GM19043 (cell line): ENCODE measurements around the gene ATP8A1.
"Not testable (repeated sequence)": the region's sequence is repeated elsewhere in the genome, so short reads cannot be mapped to it uniquely, and the experiment has no call there.

Experiments
- ATAC-seq: cut with Tn5 transposase; IDR thresholded peaks from one replicate; pipeline ENCODE4 v1.9.1; 2021; ENCODE audit warnings: low read depth; ENCODE audit not compliant: unreplicated experiment

The ATP8A1 gene

DNA sequence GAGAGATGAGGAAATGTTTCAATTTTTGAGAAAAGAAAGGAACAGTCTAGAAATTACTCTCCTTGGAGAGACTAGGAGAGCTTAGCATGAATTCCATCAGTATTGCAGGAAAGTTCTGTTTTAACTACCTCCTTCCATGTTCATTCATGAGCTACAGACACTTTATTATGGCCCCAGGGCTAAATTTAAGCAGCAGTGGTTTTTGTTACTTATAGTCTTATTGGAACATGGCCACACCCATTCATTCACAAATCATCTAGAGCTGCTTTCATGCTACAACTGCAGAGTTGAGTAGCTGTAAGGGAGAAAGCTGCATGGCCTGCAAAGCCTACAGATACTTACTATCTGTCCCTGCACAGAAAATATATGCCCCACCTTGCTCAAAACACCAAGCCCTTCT, 178.0 kb downstream of the ATP8A1 start:
- no peak for ATAC-seq

DNA sequence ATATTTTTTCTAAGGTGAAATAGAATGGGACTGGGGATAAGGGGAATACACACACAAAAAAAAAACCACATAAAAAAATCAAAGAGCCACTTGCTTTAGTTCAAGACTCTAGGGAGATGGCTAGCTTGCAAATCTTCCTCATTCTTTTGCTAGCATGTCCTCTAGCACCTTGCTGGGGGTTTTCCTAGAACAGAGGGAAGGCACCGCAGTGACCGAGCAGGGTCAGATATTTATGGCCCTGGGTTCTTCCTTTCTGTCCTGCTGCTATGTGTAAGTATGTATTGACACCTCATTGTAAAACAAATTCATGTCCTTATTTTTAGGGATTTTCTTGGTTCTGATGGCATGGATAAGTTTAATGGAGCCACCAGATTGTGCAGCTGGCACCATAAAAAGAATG, 178.4 kb downstream of the ATP8A1 start:
- no peak for ATAC-seq

GRCh38 chr4:42474406-42474805, 182.5 kb downstream of the ATP8A1 start:
- ATAC-seq: no peak

GRCh38 chr4:42473071-42473684, 183.7 kb downstream of the ATP8A1 start:
- no peak for ATAC-seq

DNA sequence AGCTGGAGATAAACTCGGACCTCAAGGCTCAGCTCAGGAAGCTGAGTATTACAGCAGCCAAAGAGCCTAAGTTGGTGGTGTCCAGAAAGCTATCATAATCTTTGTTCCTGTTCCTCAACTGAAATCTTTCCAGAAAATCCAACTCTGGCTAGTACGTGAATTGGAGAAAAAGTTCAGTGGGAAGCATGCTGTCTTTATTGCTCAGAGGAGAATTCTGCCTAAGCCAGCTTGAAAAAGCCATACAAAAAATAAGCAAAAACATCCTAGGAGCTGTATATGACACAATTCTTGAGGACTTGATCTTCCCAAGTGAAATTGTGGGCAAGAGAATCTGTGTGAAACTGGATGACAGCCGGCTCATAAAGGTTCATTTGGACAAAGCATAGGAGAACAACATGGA, 185.0 kb downstream of the ATP8A1 start:
- ATAC-seq: no peak

- ATAC-seq: no peak
Observed at GRCh38 chr4:42470023-42470422, 186.9 kb downstream of the ATP8A1 start.

DNA sequence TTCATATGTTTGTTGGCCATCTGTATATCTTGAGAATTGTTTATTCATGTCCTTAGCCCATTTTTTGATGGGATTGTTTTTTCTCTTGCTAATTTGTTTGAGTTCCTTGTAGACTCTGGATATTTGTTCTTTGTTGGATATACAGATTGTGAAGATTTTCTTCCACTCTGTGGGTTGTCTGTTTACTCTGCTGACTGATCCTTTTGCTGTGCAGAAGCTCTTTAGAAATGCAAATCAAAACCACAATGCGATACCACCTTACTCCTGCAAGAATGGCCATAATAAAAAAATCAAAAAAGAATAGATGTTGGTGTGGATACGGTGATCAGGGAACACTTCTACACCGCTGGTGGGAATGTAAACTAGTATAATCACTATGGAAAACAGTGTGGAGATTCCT, 189.1 kb downstream of the ATP8A1 start:
- not testable (repeated sequence) for ATAC-seq

- no peak for ATAC-seq
Observed at GRCh38 chr4:42466273-42466844, 190.5 kb downstream of the ATP8A1 start.

DNA sequence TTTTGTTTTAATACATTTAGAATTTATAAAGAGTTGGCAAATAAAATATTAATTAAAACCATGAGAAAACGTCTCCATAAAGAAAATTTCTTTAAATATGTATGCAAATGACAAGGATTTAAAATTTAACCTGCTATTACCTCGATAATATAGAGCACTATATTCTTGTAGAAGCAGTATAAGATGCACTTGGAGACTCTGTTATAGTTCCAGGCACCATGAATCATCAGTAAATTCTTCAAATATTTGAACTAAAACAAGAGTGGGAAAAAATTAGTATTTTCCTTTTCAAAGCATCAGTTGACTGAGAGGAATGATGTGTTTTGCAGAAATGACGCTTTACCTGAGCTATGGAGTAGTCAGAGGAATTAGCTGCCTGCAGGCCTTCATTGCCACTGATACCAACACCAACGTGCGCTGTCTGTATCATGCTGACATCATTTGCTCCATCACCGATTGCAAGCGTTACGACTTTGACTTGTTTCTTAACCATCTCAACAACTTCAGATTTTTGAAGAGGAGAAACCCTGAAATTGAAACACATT, 192.3 kb downstream of the ATP8A1 start:
- ATAC-seq: no peak

DNA sequence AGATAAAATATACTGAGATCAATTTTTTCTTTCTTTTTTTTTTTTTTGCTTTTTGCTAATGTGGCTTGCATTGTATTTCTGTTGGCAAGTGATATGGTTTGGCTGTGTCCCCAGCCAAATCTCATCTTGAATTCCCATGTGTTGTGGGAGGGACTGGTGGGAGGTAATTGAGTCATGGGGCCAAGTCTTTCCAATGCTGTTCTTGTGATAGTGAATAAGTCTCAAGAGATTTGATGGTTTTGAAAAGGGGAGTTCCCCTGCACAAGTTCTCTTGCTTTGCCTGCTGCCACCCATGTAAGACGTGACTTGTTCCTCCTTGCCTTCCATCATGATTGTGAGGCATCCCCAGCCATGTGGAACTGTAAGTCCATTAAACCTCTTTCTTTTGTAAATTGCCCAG, 195.7 kb downstream of the ATP8A1 start:
- not testable (repeated sequence) for ATAC-seq

DNA sequence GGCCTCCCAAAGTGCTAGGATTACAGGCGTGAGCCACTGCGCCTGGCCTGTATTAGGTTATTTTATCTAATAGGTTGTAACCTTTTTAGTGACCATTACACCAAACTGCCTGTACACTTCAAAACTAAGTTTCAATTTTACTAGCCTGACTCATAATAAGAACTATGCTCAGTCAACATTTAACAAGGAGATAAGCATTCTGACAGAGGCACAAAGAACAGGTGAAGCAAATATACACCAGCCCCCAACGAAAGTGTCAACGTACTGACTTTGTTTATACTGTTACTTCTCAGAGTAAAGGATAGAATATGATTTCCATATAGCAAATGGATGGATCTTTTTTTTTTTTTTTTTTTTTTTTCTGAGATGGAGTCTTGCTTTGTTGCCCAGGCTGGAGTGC, 196.9 kb downstream of the ATP8A1 start:
- peak; percentile 97 for ATAC-seq

- ATAC-seq: no peak
Observed at GRCh38 chr4:42458657-42459056, 198.2 kb downstream of the ATP8A1 start.

DNA sequence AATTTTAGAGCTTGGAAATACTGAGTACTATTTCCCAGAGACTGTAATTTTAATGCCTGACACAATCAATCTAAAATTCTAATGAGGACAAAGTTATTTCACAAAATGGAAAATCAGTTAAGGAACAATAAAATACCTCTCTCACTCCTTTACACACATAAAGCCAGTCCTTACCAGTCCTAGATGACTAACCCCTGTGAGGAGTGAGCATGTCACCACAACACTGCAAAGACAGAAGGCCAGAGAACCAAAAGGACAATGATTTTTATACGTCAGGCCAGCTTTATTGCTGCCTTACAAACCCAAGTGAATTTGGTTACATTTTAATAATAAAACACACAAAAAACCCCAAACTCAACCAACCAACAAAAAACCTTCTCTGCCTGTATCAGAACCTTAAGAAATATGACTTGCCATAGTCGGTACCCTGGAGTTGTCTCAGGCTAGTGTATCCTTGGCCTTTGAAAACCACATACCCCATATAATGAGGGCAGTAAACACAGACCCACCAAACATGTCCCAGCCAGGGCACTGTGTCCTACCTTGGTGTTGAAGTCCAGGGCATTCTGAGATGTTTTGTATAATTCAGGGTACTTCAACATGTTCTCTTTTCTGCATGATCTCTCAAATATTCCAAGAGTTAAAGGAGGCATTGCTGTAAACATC, 202.0 kb downstream of the ATP8A1 start:
- ATAC-seq: no peak

DNA sequence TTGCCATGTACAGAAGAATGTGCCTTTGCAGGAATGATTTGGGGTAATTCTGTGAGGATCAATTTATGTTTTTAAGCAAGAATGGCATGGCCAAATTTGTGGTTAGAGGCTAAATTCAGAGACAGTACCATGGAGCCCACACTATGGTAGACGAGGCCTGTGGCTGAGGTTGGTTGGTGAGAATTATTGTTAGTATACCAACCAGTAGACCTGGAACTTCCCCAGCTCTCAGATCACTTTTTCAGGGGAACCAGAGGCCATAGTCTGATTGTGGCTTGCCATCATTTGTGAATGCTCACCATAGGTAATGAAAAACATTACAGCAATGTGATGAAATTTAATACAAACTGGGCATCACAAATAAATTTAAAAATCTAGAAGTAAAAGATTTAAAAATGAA, 203.3 kb downstream of the ATP8A1 start:
- ATAC-seq: peak; percentile 71

DNA sequence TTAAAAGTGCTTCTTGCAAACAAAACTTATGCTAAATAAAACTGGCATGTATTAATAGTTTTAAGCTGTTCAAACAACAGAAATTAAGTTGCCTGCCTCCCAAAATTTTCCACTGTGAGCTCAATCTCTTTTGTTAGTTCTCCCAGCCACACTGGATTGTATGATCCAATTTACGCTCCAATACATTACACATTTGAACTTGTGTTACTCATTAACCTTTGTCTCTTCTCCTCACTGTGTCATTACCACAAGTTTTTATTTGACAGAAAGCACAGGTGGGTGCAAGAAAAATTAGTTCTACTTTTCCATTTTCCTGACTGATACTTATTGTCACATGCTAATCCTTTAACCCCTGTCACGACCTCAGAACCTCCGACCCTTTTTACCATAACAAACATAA, 204.1 kb downstream of the ATP8A1 start:
- ATAC-seq: peak; percentile 52

DNA sequence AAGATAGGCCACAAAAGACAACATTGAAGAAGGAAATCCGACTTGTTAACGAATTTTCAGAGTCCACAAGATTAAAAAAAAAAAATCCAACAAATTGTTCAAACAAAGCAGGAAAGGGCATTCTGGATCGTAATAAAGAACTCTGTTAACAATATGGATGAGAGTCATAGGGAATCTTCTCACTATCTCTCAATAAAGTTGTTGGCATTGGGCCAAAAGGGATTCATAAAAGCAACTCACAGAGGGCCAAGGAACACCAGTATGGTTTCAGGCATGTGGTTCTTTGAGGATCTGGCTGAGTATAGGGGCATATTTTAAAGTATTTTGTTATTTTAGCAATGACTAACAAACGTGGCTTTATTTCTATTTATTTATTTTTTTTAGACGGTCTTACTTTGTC, 210.1 kb downstream of the ATP8A1 start:
- no peak for ATAC-seq

DNA sequence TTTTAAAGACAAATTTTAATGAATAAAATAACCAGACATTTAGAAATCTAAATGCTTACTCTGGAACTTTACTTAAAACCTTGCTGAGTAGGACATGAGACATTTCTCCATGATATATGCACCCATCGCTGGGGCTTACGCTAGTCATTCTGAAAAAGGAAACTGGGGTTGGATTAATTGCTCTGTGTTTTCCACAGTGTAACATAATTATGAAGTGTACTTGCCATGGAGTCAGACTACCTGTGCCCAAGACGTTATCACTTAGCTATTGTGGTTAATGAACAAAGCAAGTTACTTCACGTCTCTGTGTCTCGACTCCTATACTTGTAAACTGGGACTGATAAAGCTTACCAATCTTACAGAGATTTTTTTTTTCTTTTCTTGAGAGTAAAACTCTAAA, 211.9 kb downstream of the ATP8A1 start:
- no peak for ATAC-seq

DNA sequence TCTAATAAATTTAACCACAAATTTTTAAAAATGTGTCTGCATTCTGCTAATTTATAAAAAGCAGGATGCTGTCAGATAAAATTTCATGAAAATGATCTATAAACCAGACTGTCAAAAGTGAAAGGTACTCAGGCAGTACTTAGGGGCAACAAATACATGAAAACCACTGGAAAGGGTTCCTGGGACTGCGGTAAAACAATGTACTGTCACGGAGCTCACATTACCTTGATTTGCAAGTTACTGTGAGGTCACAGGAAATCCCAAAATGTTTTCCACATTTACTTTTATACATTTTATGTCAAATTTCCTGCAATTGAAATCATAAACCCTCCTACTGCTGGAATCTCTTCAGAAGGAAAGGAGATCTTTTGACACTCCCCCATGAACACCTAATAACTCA, 214.3 kb downstream of the ATP8A1 start:
- ATAC-seq: no peak

GRCh38 chr4:42440083-42440482, 216.8 kb downstream of the ATP8A1 start:
- ATAC-seq: no peak

DNA sequence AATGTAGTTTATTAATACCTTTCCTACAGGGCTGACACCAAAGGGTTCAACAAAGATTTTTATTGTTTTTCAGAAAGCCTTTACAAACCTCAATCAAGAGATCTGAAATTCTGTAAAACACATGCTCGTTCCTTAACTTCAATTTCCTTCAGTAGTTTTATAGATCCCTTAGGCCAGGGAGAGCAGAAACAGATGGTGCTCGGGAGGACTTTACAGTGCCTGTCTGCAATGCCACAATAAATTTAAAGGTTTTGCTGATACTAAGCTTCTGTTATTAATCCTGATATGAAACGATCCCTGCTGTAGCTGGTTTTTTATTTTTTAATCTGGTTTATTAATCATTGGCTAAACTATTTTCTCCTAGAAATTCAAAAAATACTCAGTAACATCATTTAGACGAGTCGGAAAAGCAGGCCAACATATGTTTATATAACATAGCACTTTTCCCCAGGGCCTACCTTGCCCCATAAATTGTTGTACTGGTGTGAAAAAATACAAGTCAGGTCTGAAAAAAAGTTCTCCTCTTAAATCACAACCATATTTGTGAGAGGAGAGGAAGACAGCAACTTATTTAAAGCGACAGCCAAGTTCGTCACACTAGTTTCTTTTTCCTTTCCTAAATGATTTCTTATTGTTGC, 219.9 kb downstream of the ATP8A1 start:
- no peak for ATAC-seq

DNA sequence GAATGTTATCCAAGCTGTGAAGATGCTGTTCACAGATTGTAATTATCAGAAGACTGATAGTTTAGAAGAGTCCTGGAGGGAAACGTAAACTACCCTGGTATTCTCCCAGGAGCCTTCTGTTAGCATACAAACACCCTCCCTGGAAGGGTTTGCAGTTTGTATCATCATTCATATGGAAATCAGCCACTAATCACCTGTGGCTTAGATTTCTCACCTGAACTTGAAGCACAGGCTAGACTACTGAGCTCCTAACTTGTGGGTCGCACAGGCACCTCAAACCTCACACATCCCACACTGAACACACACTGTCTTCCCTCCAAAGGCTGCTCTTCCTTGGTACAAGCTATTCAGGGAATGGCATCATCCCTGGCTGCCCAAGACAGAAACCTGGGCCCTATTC, 228.9 kb downstream of the ATP8A1 start:
- no peak for ATAC-seq
